T-helper 1 cell (primary cell): ENCODE measurements around the gene COQ6.
"Not testable (repeated sequence)": the region's sequence is repeated elsewhere in the genome, so short reads cannot be mapped to it uniquely, and the experiment has no call there.

ENCODE experiments used
- DNase-seq, 5 donors: peaks; one replicate each; pipeline ENCODE4 v3.0.0-alpha.2; 2012 to 2020
- total RNA-seq, 4 donors: gene quantifications; one replicate each; lab custom pipeline; 2026; lab: John Stamatoyannopoulos, UW

COQ6 gene
- total RNA-seq: 21.5 to 33.4 (median 30.3) reads per million in 4 donors

DNA sequence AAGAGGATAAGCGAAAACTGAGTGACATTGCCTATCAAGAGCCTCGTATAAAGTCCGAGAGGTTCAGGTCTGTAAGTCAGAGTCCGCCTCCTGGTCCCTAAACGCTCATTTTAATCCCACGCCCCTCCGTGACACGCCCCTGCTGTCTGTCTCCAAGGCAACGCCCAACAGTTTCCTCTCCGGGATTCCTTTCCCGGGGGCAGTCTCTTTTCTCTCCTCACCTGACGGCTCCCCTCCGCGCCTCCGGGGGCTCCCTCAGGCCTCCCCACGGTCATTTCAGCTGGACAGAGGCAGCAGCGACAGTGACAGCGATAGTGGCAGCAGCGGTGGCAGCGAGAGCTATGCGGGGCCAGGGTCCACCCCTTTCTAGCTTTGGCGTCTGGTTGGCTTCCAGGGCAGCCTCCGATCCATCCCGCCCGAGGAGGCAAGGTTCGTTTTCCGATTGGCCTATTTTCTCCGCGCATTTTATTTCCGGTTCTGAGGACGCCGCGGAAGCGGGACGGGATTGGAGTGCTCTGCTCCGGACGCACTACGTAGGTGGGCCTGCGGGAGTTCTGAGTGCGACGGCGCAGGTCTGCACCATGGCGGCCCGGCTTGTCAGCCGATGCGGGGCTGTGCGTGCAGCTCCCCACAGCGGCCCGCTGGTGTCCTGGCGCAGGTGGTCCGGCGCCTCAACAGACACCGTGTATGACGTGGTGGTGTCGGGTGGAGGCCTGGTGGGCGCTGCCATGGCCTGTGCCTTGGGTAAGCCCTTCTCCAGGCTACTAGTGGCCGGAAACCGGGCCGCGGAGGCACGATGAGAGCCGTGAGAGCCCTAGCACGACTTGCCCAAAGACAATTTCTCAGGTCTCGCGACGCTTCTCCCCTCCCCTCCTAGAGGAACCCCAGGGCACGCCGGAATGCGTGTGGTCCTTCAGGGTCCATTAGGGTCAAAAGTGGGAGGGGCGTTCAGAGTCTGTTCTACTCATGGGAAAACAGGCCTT lies at the start of gene COQ6, which contains the start of gene FAM161B:
COQ6 (plus strand) TSS at position 551 of the 983 bp plus-strand sequence; CDS start at position 582, 31 bp downstream.
FAM161B (minus strand) TSS at position 343 of the 983 bp plus-strand sequence; CDS start at position 275, 68 bp downstream.
- peak; percentile 83 to 95 (median 90) for DNase-seq

DNA sequence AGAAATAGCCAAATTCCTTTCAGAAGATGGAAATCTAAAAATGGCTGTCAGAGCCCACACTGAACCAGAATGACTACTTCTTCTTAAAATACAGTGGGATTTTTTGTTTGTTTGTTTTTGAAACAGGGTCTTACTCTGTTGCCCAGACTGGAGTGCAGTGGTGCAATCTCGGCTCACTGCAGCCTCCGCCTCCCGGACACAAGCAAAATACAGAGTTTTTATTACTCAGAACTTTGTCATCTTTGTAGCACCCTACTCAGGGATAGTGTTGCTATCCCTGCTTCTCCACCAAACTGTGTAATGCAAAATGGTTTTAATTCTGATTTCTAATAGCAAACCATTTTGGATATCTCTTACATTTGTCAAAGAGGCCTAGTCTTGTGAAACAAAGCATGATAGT lies 47.1 kb upstream of the COQ6 start:
- DNase-seq: no peak

DNA sequence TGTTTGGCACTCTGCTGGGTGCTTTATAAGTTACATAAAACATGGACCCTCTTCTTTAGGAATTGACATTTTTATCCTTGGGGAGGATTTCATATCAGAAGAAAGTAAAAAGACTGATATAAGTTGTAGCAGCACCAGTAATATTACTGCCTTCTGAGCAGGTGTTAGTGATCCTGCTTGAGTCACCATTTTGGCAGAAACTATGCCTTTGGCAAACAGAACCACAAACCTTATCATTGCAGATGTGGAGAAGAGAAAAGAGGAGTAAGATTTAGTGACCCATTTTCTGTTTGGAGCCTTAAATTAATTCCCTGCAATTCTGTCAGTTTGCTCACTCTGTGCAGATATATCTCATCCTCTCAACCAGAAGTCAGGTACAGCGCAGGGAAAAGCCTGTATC lies 40.4 kb upstream of the COQ6 start:
- no peak for DNase-seq

DNA sequence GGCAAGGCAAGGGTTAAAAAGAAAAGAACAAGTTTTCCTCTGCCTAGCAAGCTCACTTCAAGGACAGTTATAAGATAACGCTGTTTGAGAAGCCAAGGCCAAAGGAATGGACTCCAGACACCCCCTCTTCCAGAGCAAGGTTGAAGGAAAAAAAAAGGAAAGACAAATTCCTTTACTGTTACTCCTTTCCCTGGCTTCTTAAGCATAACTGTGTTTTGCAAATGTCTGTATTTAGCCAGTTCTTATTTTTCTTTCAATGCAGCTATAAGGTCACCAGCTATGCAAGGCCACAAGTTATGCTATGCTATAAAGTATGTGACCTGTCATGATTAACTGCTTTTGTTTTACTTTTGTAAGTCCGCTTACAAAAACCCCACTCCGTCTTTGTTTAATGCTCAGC lies 36.8 kb upstream of the COQ6 start:
- no peak for DNase-seq

DNA sequence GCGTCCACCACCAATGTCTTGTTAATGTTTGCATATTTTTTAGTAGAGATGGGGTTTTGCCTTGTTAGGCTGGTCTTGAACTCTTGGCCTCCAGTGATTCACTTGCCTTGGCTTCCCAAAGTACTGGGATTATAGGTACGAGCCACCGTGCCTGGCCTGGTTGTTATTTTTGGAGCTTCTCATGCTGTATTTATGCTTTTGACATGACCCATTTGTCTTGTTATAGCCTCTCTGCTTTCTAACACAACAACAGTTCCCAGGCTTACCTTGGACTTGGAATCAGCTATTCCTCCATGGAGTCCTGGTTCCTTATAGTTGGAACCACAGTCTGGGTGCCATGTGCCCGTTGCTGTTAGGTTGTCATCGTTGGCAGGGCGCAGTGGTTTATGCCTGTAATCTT lies 33.8 kb upstream of the COQ6 start:
- no peak for DNase-seq

DNA sequence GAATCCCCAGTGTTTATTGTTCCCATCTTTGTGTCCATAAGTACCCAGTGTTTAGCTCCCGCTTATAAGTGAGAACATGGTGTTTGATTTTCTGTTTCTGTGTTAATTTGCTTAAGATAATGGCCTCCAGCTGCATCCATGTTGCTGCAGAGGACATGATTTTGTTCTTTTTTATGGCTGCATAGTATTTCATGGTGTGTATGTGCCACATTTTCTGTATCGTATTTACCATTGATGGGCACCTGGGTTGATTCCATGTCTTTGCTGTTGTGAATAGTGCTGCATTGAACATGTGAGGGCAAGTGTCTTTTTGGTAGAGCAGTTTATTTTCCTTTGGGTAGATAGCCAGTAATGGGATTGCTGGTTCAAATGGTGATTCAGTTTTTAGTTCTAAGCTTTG lies 30.6 kb upstream of the COQ6 start:
- DNase-seq: not testable (repeated sequence)

DNA sequence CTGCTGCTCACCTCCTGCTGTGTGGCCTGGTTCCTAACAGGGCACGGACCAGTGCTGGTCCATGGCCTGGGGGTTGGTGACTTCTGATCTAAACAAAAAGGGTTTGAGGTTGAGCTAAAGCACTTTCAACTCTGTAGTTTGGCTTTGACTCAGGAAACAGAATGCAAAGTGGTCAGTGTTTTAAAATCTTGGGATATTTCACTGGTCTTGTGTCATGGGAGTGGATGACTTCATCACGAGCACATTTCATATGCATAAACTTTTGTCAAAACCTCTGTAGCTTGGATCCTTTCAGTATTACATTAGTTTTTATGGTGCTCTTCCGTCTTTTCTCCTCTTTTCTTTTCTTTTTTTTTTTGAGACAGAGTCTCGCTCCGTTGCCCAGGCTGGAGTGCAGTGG lies 25.8 kb upstream of the COQ6 start:
- DNase-seq: no peak

DNA sequence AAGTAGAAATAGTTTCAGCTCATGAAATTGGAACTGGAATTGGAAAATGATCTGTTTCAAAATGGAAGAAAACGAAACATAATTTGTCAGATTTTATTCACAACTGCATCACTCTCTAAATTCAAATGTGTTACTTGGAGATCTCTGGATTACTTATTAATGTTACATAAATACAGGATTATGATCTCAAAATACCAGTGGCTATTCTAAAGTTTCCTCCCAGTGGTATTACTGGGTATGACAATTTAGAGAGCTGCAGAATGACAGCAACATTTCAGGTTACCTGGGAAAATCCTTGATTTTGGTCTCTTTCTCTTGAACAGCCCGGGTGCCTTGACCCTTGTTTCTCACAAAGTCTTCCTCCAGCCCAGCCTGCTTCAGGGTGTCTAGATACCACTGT lies 14.4 kb upstream of the COQ6 start:
- no peak for DNase-seq

DNA sequence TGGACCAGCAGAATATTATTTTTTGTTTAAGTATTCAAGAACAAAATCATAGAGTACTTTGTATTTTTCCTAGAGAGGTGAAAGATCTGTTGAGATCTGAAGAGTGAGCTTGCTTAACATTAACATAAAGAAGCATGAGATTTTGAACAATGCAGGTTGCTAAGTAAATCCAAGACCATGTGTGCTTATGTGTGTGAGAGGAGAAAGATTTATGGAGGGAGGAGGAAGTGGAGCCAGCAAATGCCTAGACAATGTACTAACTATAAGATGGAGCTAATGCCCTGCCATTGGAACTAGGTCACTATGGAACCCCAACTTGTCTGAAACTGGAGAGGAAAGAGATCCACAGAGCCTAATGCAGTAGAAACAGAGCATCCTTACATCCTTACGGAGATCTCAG lies 13.6 kb upstream of the COQ6 start:
- no peak for DNase-seq

DNA sequence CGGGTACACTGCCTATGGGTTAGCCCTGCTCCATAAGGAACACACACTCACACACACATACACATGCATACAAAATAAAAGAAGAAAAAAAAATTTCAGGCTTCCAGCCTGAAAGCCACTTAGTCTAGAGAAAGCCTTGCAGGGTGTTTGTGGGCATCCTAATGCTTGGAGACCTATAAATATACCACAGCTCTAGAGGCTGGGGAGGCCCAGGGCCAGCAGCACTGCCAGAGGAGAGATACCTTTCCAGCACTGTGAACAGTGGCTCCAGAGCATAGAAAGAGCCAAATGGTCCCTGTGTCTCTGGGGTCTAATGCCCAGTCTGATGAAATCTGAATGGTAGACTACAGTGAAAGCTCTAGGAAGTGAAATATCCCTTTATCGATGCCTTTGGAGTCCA lies 13.1 kb upstream of the COQ6 start:
- DNase-seq: no peak

DNA sequence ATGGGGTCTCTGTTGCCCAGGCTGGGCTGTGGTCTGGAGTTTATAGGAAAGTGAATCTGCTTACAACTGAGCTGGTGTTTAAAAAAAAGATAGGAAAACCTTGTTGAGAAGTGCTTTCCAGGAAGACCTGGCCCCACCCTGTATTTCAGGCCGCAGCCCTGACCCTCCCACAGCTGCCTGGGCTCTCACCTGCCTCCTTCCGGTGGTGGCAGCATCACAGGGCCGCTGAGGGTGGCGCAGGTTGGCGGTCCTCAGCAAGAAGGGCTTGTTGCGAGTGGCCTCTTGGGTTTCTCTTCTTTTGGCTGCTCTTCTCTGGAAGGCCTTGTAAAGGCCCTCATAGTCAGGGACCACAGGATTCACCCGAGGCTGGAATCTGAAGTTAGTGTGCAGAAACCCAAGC lies 7.9 kb upstream of the COQ6 start:
- DNase-seq: no peak

DNA sequence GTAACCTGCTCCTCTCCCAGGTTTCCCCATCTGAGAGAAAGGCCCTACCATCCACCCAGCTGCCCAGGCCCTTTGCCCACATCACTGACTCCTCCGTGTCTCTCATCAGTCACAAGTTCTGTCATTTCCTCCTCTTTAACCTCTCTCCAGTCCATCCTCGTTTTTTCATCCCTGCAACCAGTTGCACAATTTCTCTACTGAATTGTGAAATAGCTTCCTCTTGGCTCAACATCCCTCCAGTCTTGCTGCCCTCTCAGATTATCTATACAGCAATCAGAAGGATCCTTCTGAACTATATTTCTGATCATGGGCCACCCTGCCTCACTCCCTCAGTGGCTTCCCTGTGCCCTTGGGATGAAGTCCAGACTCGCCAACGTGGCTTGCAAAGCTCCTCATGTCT lies 7.0 kb upstream of the COQ6 start:
- no peak for DNase-seq

DNA sequence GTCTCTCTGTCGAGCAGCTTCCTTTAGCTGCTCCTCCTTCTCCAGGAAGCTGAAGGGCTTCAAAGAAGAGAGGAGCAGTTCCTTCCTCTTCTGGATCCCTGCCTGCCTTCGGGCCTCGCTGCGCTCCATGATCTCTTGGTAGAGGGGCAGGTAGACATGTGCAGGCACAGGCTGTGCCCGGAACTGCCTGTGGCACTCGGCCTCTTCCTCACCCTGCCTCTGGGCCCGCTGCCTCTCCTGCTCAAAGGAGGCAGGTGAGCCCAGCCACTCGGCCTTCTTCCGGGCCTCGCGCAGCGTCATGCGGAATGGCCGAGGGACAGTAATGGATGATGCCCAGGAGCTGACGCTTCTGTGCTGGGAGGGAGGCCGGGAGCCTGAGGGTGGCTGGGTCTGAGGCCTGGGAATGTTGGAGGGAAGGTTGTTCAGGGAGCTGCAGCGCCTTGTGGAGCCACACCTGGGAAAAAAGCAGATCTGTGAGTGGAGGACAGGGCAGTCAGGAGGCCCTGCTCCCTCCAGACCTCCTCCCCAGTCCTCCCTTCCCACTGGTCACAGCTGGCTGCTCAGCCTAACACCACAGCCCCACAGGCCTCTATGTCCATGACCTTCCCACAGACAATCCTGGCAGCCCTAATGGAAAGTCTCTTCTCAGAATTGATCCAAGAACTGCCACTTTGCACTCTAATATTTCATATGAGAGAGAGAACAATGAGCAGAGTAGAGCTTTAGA lies 5.5 kb upstream of the COQ6 start:
- DNase-seq: no peak

DNA sequence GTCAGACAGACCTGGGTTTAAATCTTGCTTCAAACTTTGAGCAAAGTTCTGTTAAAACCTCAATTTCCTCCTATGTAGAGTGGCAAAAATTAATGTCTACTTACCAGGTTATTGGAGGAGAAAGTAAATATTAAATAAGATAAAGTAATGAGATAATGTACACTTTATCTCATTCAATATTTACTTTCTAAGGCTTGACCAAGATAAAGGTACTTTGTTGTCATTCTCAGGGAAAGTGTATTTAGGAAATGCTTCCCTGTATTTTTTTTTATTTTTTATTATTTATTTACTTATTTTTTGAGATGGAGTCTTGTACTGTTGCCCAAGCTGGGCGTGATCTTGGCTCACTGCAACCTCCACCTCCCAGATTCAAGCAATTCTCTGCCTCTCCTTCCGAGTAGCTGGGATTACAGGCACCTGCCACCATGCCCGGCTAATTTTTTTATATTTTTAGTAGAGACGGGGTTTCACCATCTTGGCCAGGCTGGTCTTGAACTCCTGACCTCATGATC lies 4.9 kb upstream of the COQ6 start:
- DNase-seq: no peak

DNA sequence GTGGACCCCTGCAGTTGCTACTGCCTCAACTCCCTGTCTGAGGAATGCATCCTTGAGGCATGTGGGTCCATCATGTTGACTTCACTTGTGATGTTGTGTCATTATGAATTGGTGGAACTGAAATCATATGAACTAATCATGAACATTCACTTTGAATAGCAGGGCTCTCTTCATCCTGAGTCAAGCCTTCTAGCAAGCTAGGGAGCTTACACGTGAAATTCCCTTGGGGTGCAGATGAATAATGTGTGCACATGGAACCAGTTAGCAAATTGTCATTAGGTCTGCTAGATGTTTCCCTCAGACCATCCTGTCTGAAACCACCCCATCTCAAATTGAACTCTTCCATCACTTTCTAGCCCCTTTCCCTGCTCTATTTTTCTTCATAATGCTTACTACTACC lies 3.6 kb downstream of the COQ6 start:
- DNase-seq: no peak

DNA sequence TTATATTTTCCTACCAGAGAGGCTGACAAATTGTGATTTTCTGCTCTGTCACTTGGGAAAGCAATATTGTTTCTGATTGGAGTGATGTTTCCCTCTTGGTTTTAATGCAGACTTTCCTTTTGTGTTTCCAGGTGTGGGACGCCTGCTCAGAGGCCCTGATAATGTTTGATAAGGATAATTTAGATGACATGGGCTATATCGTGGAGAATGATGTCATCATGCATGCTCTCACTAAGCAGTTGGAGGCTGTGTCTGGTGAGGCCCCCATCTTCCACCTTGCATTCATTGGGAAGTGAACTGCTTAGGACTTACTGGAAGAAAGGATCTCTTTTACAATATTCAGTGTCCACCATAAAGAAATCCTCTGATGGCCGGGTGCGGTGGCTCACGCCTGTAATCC lies 5.6 kb downstream of the COQ6 start:
- DNase-seq: no peak

DNA sequence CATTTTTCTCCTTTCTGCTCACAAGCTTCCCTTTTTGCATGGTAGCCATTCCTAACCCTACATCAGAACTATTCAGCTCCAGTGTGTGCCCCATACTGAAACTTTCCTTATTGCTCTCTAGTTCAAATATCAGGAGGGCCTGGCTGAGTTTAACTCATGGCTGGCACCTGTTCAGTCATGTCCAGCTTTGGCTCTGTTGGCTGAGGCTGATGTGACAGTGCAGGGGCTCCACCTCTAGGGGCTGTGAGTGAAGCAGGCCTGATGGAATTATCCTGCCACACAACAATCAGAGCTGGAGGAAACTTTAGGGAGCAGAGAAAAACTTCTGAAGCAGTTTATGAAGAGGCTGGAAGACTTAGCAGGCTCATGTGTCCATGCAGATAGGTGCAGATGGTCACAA lies 8.5 kb downstream of the COQ6 start:
- DNase-seq: no peak

DNA sequence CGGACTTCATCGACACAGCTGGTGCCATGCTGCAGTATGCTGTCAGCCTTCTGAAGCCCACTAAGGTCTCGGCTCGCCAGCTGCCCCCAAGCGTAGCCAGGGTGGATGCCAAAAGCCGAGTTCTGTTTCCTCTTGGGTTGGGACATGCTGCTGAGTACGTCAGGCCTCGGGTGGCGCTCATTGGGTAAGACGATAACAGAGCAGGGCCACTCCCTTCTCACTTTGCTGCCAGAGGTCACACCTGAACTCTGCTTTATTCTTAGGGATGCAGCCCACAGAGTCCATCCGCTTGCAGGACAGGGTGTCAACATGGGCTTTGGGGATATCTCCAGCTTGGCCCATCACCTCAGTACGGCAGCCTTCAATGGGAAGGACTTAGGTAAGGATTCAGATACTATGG lies 11.1 kb downstream of the COQ6 start:
- DNase-seq: no peak

DNA sequence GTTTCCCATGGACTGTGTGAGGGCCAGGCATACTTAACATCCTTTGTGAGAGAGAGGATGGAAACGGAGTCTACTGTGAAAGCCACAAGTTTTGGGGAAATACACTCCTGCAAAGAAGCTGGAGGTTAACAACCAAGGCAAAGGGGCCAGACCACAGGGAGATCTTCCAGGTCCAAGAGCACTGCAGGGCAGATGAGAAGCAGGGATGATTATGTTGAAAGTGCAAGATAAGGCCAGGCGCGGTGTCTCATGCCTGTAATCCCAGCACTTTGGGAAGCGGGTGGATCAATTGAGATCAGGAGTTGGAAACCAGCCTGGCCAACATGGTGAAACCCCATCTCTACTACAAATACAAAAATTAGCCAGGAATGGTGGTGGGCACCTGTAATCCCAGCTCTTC lies 15.1 kb downstream of the COQ6 start:
- no peak for DNase-seq

DNA sequence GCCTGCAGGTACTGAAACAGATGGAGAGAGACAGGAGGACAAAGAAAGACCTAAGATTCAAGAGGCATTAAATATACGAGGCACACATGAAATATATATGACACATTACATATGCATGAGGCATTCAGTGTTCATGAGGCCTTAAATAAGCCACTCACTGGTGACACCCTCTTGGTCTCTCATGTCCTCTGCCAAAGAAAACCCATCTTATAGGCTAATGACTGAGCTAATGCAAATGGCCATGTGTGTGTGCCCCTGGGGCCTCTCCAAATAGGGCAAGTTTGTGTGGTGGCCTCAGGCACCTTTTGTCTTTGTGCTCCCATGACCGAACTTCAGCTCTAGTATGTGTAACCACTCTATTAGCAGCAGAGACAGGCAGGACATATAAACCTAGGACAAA lies 18.8 kb downstream of the COQ6 start:
- no peak for DNase-seq

DNA sequence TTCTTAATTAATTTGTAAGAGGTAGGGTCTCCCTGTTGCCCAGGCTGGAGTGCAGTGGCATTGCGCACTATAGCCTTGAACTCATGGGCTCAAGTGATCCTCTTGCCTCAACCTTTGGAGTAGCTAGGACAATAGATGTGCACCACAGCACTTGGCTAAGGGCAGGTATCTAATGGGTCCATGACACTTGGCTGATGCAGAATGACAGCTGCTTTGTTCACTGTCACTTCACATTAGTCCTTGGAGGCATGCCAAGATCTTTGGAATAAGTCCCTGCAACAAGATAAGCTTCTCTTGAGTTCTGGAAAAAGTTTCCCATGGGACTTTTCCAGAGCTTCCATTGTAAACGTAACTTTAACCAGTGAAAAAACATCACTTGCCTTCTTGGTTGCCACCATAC lies 23.4 kb downstream of the COQ6 start:
- DNase-seq: no peak

DNA sequence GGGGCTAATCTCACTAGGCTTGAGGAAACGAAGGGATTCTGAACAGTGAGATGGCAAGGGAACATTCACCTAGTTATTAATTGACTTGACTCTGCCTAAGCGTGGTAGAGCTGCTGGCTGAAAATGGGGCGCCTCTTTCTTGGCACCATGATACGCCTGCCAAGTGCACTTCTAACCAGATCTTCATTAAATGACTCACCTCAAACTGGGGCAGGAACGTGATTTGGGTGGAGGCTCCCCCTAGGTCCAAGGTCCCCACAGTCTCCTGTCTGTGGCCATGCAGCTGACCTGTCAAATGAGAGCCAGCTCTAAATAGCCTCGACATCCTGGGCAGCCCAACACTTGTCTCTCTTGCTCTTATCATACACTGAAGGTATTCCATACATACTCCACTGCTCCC lies 26.0 kb downstream of the COQ6 start:
- no peak for DNase-seq

DNA sequence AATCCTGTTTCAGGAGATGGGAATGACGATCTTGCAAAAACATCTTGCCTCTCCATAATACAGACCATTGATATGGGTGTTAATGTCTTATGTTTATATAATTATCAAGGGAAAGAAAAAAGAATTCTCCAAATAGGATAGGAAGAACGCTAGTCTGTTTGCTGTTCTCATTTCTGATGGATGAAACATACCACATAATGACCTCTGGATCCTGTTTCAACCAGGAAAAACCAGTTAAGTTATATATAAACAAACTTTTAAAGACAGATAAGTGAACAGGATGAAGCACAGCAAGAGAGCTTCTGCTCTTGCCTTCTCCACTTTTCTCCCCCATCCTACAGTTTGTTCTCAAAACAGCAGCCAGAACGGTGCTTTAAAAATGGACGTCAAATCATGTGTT lies 27.8 kb downstream of the COQ6 start:
- DNase-seq: no peak

DNA sequence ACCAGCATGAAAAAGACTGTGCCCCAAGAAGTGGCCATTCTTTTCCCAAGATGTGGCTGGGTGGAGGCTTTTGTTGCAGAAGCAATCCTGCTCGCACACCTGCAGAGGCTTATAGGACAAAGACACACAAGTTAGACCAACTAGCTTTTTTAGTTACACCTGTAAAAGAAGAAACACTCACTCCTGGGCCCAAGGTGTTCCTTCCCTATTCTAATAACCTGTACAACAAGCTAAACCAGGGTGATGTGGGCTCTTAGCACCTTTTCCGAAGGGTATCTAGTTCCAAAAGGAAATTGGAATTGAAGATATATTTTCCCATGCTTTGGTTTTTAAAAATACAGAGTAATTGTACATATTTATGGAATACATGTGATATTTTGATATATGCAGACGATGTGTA lies 38.0 kb downstream of the COQ6 start:
- no peak for DNase-seq
